AG04450 (cell line): Measurements from ENCODE around the gene CST9. TPM values are rescaled to one million over a fixed set of nuclear protein-coding genes. Genes with fewer than 3 reads are reported as not detected.
"Not testable (repeated sequence)": the region's sequence is repeated elsewhere in the genome, so short reads cannot be mapped to it uniquely, and the experiment has no call there.

Experiments
- CTCF ChIA-PET: fragments of 300-600, 350-600 bp; formaldehyde crosslinking; extraction: SDS; loops from one replicate; lab custom pipeline; 2022; ENCODE audit warnings: antibody characterized with exemption, inconsistent platforms; lab: Charles Lee
- POLR2A ChIA-PET: fragments of 350-600 bp; formaldehyde crosslinking; extraction: SDS; loops from one replicate; lab custom pipeline; 2021; ENCODE audit warnings: antibody characterized with exemption, inconsistent platforms; lab: Yijun Ruan, JAX
- DNase-seq: peaks from one replicate; pipeline ENCODE4 v3.0.0-alpha.2; 2011; ENCODE audit warnings: low read depth, low spot score
- H3K27ac ChIP-seq: one replicate; pipeline ENCODE4 v1.5.1; 2012; ENCODE audit warnings: low read depth, low read length, control low read depth
- H3K27me3 ChIP-seq: one replicate; pipeline ENCODE4 v1.6.0; 2012; ENCODE audit warnings: low read length; ENCODE audit not compliant: control insufficient read depth, insufficient read depth
- H3K4me3 ChIP-seq: 2 replicates; pipeline ENCODE4 v1.5.1; 2011; ENCODE audit warnings: mild to moderate bottlenecking, low read depth, low read length, control low read depth
- H3K9me3 ChIP-seq: 2 replicates; pipeline ENCODE4 v1.5.1; 2012; ENCODE audit warnings: low read length; ENCODE audit not compliant: control insufficient read depth, insufficient read depth
- polyA plus RNA-seq: library from polyadenylated mRNA; depleted of rRNA; stranded (reverse); fragments of >200 nt; gene quantifications from 2 replicates; pipeline ENCODE4 v1.2.3, GENCODE V29; 2011
- TF ChIP-seq, protein P1 (sequence below): IDR thresholded peaks from 2 replicates; pipeline ENCODE4 v1.5.1; 2011; ENCODE audit warnings: low read depth, low read length, control low read depth, inconsistent platforms

Gene CST9
- polyA plus RNA-seq, 1 experiment, result not detected

DNA sequence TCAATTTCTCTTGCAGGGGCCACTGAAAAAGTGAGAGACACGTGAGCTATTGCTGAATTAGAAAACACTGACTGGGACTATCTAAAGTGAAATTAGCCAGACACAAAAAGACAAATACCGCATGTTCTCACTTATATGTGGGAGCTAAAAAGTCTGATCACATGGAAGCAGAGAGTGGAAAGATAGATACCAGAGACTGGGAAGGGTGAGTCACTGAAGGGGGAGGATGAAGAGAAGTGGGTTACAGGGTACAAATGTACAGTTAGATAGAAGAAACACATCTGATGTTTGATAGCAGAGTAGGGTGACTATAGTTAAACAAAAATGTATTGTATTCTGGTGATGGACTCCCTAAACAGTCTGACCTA lies 18.6 kb upstream of the CST9 start:
- Histone ChIP-seq H3K27me3 (no peaks in the 10 kb centered on the region), H3K27ac (no peak overlapping the region), H3K4me3 (no peak overlapping the region), H3K9me3 (no peaks in the 10 kb centered on the region)
- CTCF ChIA-PET, result interaction anchor here (1.9 kb wide), 1 partner anchor 183 kb away, joined by 4 read pairs; no protein-coding TSS in a partner anchor
- DNase-seq, result no peak
- TF ChIP-seq, protein P1, sequence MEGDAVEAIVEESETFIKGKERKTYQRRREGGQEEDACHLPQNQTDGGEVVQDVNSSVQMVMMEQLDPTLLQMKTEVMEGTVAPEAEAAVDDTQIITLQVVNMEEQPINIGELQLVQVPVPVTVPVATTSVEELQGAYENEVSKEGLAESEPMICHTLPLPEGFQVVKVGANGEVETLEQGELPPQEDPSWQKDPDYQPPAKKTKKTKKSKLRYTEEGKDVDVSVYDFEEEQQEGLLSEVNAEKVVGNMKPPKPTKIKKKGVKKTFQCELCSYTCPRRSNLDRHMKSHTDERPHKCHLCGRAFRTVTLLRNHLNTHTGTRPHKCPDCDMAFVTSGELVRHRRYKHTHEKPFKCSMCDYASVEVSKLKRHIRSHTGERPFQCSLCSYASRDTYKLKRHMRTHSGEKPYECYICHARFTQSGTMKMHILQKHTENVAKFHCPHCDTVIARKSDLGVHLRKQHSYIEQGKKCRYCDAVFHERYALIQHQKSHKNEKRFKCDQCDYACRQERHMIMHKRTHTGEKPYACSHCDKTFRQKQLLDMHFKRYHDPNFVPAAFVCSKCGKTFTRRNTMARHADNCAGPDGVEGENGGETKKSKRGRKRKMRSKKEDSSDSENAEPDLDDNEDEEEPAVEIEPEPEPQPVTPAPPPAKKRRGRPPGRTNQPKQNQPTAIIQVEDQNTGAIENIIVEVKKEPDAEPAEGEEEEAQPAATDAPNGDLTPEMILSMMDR, result no peak
- POLR2A ChIA-PET, result no interaction called here

DNA sequence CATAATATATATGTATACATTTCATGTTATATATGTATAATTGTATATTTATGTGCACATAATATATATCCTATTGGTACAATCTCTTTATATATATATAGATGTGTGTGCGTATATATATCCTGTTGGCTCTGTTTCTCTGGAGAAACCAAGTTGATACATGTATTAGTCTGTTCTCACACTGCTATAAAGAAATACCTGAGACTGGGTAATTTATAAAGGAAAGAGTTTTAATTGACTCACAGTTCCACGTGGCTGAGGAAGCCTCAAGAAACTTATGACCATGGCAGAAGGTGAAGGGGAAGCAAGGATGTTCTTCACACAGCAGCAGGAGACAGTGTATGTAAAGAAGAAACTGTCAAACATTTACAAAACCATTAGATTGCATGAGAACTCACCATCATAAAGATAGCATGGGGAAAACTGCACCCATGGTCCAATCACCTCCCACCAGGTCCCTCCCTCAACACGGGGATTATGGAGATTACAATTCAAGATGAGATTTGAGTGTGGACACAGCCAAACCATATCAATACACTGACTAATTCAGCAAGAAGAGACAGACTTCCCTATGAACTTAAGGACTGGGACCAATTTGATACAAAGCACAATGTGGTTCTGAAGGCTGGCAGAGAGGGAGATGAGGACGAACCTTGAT lies 18.1 kb upstream of the CST9 start:
- H3K9me3 ChIP-seq, result no peaks in the 10 kb centered on the region
- ChIA-PET CTCF (interaction anchor here (1.9 kb wide), 1 partner anchor 182 kb away, joined by 4 read pairs; no protein-coding TSS in a partner anchor), POLR2A (interaction anchor here (1.4 kb wide), 1 partner anchor 13 kb away, joined by 9 read pairs; the partner anchor contains the start of gene CST3)
- no peak overlapping the region for H3K27ac ChIP-seq
- TF ChIP-seq, protein P1, result no peak
- H3K27me3 ChIP-seq, result no peaks in the 10 kb centered on the region
- no peak overlapping the region for H3K4me3 ChIP-seq
- no peak for DNase-seq

DNA sequence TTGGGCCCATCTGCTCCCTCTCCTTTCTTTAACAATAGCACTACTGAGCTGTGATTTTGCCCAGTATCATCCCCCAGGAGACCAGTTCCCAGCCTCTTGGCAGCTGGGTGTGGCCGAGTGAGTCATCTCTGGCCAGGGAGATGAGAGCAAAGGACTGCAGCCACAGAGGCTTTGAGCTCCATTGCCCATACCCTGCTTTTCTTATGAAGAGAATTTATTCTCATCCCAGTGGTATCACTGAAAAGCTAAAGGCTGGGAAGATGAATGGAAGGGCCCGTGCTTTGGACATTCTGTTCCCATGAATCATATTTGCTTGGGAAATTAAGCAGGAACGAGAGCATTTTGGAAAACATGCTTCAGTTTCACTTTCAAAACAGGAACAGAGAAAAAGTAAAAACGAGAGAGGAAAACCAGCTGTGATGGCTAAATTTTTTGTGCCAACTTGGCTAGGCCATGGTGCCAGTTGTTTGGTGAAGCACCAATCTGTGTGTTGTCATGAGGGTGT lies 17.2 kb upstream of the CST9 start:
- ChIA-PET CTCF (interaction anchor here (1.1 to 3.3 kb wide), 4 partner anchors 16 to 273 kb away, joined by 3 to 24 read pairs (median 6); partner anchors contain the start of gene CST9), POLR2A (interaction anchor here (1.4 kb wide), 1 partner anchor 14 kb away, joined by 9 read pairs; the partner anchor contains the start of gene CST3)
- Histone ChIP-seq H3K27me3 (no peaks in the 10 kb centered on the region), H3K9me3 (no peaks in the 10 kb centered on the region), H3K27ac (peak overlapping the region; percentile 77), H3K4me3 (peak overlapping the region; percentile 55)
- TF ChIP-seq, protein P1, result no peak
- DNase-seq, result peak; percentile 24

DNA sequence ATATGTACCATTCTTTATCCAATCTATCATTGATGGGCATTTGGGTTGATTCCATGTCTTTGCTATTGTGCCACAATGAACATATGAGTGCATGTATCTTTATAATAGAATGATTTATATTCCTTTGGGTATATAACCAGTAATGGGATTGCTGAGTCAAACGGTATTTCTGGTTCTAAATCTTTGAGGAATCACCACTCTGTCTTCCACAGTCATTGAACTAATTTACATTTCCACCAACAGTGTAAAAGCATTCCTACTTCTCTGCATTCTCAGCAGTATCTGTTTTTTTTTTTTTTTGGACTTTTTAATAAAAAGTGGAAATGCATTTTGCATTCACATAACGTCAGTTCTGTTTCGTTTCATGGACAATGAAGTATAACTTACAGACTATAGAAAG lies 16.7 kb upstream of the CST9 start:
- ChIA-PET POLR2A (interaction anchor here (1.4 kb wide), 1 partner anchor 15 kb away, joined by 9 read pairs; the partner anchor contains the start of gene CST3), CTCF (interaction anchor here (1.1 to 3.3 kb wide), 4 partner anchors 15 to 273 kb away, joined by 3 to 24 read pairs (median 6); partner anchors contain the start of gene CST9)
- not testable (repeated sequence) for H3K4me3 ChIP-seq, H3K9me3 ChIP-seq, DNase-seq, H3K27ac ChIP-seq, H3K27me3 ChIP-seq

DNA sequence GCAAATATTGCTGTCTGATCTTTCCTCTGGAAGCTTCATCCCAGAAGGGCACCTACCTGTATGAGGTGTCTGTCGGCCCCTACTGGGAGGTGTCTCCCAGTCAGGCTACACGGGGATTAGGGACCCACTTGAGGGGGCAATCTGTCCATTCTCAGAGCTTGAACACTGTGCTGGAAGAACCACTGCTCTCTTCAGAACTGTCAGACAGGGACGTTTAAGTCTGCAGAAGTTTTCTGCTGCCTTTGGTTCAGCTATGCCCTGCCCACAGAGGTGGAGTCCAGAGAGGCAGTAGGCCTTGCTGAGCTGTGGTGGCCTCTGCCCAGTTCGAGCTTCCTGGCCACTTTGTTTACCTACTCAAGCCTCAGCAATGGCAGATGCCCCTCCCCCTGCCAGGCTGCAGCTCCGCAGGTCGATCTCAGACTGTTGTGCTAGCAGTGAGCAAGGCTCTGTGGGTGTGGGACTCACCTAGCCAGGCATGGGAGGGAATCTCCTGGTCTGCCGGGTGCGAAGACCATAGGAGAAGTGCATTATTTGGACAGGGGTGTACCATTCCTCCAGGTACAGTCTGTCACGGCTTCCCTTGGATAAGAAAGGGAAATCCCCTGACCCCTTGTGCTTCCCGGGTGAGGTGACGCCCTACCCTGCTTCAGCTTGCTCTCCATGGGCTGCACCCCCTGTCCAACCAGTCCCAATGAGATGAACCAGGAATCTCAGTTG lies 15.1 kb upstream of the CST9 start:
- H3K4me3 ChIP-seq, DNase-seq, H3K9me3 ChIP-seq, H3K27ac ChIP-seq, POLR2A ChIA-PET, H3K27me3 ChIP-seq: not testable (repeated sequence)
- CTCF ChIA-PET, result interaction anchor here (3.3 kb wide), 1 partner anchor 14 kb away, joined by 24 read pairs; the partner anchor contains the start of gene CST9
